ENCODE data around the gene TLR10. TPM values are rescaled to one million over a fixed set of nuclear protein-coding genes. Genes with fewer than 3 reads are reported as not detected.

Gene TLR10
- total RNA-seq, 4 donors from 2014 or later = not detected

- in situ Hi-C loops (cut with MboI; ENCODE audit: low sequenced_read_pairs in 4 of 4) (loop anchor here in 1 of 4 donors (25.0 kb wide), 1 partner anchor 385 kb away; no protein-coding TSS in a partner anchor), intact Hi-C loops (cut with DNase I; ENCODE audit: low total_unique reads) (no loop called here)
- H3K9me3 ChIP-seq = no peaks in the 10 kb centered on the region
- no peaks in the 10 kb centered on the region for H3K36me3 ChIP-seq
- no peaks in the 10 kb centered on the region for H3K27me3 ChIP-seq
- no peak for ATAC-seq
- peak overlapping the region in 2 of 4 donors; percentile 38 to 47 for H3K27ac ChIP-seq
- DNase-seq = no peak
- TF ChIP-seq CTCF (IDR thresholded peaks at IDR 0.05 in 4 of 5, conservative IDR thresholded peaks at IDR 0.05 in 1 of 5) = no peak
- TF ChIP-seq POLR2A (IDR thresholded peaks at IDR 0.05) = no peak
- no peak overlapping the region for H3K4me3 ChIP-seq
- no peaks in the 10 kb centered on the region for H3K4me1 ChIP-seq
Measured at GRCh38 chr4:38752372-38752940, 30.3 kb downstream of the TLR10 start.

- ATAC-seq = no peak
- no peak for DNase-seq
- Histone ChIP-seq H3K4me3 (no peak overlapping the region), H3K4me1 (no peaks in the 10 kb centered on the region), H3K9me3 (no peaks in the 10 kb centered on the region), H3K36me3 (no peaks in the 10 kb centered on the region), H3K27ac (no peak overlapping the region), H3K27me3 (no peaks in the 10 kb centered on the region)
- in situ Hi-C loops (cut with MboI; ENCODE audit: low sequenced_read_pairs in 4 of 4) = loop anchor here in 1 of 4 donors (25.0 kb wide), 1 partner anchor 386 kb away; no protein-coding TSS in a partner anchor
- TF ChIP-seq CTCF (IDR thresholded peaks at IDR 0.05 in 4 of 5, conservative IDR thresholded peaks at IDR 0.05 in 1 of 5) = no peak
- TF ChIP-seq POLR2A (IDR thresholded peaks at IDR 0.05) = no peak
- intact Hi-C loops (cut with DNase I; ENCODE audit: low total_unique reads) = no loop called here
Measured at GRCh38 chr4:38751341-38752010, 31.3 kb downstream of the TLR10 start.

DNA sequence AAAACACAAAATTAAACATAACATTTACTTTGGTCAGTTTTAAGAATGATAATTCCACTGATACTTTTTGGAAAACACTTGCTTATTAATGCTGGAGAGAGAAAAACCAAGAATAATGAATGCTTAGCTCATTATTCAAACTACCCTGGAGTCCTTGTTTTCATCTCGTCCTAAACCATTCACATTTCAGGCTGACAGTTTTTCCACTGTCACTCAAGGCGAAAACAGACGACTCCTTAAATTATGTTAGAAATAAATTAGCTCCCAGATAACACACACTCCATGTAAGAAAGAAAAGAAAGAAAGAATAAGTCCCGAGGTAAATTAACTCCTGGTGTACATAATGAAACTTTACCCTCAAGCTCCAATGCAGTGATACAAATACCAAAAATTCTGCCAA, 33.5 kb downstream of the TLR10 start:
- ATAC-seq (no peak), DNase-seq (no peak)
- Histone ChIP-seq H3K4me3 (no peak overlapping the region), H3K27ac (no peak overlapping the region), H3K27me3 (no peaks in the 10 kb centered on the region), H3K4me1 (no peaks in the 10 kb centered on the region), H3K9me3 (no peaks in the 10 kb centered on the region), H3K36me3 (no peaks in the 10 kb centered on the region)
- in situ Hi-C loops (cut with MboI; ENCODE audit: low sequenced_read_pairs in 4 of 4) = loop anchor here in 2 of 4 donors (25.0 kb wide), 1 partner anchor 687 kb away; no protein-coding TSS in a partner anchor
- no peak for TF ChIP-seq POLR2A (IDR thresholded peaks at IDR 0.05)
- TF ChIP-seq CTCF (IDR thresholded peaks at IDR 0.05 in 4 of 5, conservative IDR thresholded peaks at IDR 0.05 in 1 of 5) = no peak
- intact Hi-C loops (cut with DNase I; ENCODE audit: low total_unique reads) = no loop called here

DNA sequence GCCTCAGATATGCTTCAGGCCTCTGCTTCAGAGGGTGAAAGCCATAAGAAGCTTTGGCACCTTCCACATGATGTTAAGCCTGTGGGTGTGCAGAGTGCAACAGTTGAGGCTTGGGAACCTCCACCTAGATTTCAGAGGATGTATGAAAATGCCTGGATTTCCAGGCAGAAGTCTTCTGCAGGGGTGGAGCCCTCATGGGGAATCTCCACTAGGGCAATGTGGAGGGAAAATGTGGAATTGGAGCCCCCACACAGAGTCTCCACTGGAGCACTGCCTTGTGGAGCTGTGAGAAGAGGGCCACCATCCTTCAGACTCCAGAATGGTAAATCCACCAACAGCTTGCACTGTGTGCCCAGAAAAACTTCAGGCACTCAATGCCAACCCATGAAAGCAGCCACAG, 35.2 kb downstream of the TLR10 start:
- ATAC-seq (no peak), DNase-seq (no peak)
- Histone ChIP-seq H3K27me3 (no peaks in the 10 kb centered on the region), H3K4me1 (no peaks in the 10 kb centered on the region), H3K4me3 (no peak overlapping the region), H3K27ac (no peak overlapping the region), H3K36me3 (no peaks in the 10 kb centered on the region), H3K9me3 (no peaks in the 10 kb centered on the region)
- intact Hi-C loops (cut with DNase I; ENCODE audit: low total_unique reads) = no loop called here
- no peak for TF ChIP-seq CTCF (IDR thresholded peaks at IDR 0.05 in 4 of 5, conservative IDR thresholded peaks at IDR 0.05 in 1 of 5)
- no peak for TF ChIP-seq POLR2A (IDR thresholded peaks at IDR 0.05)
- in situ Hi-C loops (cut with MboI; ENCODE audit: low sequenced_read_pairs in 4 of 4) = loop anchor here in 2 of 4 donors (25.0 kb wide), 1 partner anchor 685 kb away; no protein-coding TSS in a partner anchor
